Ramos (cell line): ENCODE data around the gene PRDM11.

Experiments used
- in situ Hi-C: fragments of 300-500 bp; cut with MboI; formaldehyde crosslinking; loops from one replicate; pipeline ENCODE4 v1.14.3; 2022; ENCODE audit warnings: low sequenced_read_pairs; ENCODE audit not compliant: unreplicated experiment

Gene PRDM11

DNA sequence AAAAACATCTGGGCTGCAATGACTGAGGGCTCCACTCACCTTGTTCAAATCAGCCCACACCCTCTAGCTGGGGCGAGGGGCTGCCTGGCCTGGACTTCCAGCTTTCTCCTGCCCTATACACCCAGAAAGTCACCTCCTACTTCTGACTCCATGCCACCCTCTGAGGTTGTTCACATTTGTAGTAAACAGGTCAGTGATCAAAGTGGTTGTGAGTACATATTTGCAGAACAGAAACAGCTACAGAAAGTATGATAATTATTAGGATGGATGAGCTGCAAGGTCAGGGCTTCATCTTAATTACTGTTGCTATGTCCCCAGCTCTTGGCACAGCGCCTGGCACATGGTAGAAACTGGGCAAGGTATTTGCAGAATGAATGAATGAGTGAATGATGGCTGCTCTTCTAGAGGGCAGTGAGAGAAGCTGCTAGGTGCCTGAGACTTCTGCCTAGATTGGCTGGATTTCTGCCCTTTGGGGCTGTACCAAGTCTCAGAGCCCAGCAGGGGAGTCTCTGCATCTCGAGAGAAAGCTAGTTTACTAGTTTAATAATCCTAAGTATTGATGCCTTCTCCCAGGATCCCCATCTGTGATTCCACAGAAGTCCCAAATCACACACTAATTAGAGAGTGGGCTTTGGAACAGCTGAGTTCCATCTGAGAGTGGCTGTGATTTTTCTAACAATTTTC lies 103.7 kb downstream of the PRDM11 start:
- in situ Hi-C loops = no loop called here

DNA sequence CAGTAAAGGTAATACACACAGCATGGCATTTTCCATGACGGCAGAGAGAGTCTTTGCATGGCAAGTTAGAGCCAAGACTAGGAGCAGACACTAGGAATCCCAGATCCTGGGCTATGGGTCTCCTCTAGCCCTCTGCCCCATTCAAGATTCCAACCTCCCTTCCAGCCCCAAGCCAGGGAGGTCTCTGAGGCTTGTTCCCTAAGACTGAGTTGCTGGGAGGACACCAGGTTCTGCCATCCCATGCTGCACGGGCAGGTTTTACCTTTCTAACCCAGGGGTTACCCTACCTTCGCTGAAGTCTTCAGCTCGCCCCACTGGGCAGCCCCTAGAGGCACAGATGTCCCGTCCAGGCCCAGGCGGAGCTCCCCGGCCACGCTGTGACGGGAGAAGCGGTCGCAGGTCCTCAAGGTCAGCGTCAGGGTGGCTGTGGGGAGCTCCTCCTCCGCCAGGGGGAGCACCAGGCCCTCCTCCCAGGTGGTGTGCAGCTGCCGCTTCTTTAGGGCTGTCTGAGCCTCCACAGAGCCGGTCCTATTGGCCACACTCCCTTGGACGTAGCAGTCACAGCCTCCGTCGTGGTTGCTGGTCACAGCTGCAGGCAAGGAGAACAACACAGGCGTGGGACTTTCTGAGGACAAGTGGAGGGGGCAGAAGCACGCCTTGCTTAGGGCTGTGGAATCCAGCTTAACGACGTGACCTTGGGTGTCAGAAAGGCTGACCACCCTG lies 105.9 kb downstream of the PRDM11 start:
- in situ Hi-C loops = no loop called here

DNA sequence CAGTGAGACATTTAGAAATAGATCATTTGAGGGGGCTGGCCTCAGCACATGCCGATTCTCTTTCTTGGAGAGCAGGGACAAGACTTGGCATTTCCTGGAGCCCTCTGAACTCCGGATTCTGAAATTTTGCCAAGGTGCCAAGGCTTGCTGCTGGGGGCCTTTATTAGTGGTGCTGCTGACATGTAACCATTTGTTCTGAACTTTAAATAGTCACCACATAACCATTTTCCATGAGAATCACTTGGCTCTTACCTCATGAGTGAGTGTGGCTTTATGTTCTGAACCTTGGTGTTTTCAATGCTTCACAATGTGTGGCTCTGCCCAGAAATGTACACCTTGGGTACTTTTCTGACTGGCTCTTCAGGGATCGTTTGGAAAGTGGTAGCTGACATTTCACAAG lies 106.4 kb downstream of the PRDM11 start:
- in situ Hi-C loops = no loop called here

DNA sequence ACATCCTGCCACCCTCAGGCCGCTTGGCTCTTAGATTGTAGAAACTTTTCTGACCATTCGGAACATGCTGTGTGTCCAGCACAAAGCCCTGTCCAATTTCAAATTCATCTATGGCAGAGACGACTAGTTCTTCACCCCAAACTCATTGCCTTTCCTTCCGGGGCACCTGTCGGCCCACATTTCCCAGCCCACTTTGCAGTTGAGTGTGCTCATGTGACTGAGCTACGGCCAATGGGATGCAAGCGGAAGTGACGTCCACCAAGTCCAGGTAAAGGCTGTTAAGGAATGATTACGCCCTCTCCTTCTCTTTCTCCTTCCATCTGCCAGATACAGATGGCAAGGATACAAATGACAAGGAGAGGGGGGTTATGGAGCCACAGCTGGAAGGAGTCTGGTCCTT lies 107.2 kb downstream of the PRDM11 start:
- in situ Hi-C loops = no loop called here

DNA sequence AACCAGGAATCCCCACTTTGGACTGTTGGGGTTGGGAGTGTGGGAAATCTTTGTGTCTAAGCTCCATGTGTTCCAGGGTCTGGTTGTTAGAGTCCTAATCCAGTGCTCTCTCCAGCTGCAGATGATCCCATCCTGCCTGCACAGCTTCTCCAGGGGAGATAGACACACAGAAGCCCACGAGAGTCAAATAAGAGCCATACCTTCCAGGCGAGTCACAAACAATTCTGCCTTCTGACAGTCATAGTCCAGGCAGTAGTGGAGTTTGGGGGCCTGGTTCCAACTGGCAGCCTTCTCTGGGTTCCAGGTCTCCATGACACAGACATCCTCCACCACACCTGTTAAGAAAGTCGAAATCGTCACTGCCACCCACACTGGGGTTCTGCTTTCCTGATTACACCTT lies 107.6 kb downstream of the PRDM11 start:
- in situ Hi-C loops = no loop called here

DNA sequence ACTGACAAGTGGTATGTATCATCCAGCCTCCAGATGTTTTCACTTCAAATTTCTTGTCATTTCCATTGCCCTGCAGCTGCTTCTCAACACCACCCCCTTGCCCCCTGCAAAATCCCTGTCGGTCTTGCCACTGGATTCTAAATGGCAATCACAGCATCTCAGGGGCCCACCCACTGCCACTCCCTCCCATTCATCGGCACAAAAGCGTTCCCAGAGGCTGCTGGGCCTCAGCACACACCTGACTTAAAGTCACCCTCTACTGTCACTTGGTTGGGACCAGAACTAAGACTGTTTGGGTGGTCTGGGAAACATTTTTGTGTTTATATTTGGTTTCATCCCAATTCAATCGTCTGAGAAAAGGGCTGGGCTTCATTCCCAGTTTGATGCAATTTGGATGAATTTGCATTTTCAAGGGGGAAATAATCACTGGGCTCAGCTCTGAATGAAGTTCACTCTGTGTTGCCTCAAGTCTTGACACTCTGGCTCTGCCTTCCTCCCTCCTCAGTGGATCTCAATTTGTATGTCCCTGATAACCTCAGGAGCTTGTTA lies 112.6 kb downstream of the PRDM11 start:
- in situ Hi-C loops = no loop called here

DNA sequence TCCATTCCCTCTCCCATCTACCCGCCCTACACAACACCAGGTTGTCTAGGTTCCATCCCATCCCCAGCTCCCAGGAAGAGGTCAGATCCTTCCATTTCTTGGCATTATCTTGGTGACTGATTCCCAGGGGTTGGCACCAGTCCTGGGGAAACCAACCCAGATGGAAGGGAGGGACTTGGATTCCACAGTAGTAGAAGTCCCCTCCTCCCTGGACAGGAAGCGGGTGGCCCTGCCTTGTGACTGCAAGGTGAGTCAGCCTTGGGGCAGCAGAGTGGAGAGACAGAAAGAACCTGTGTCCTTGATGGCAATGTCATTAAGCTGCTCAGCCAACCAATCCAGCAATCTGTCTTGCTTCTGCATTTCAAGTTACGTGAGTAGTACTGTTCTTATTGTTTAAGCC lies 113.2 kb downstream of the PRDM11 start:
- in situ Hi-C loops = no loop called here

DNA sequence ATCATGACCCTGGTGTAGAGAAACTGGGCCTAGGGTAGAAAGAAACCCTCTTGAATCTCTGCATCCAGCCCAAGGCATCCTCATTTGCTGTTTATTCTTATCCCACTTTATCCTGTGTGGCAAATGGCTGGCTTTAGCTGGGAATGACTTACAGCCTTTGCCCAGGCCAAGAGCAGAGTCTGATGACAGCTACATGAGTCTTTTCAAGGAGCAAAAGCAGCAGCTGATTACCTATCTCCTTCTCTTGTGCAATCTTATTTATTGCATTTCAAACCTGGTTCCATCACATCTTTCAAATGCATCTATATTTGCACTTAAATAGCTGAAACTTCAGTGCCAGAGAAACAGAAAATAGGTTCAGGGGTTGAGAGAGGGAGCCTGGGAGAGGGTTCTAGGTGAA lies 113.6 kb downstream of the PRDM11 start:
- in situ Hi-C loops = loop anchor here (10.0 kb wide), 1 partner anchor 55 kb away; no protein-coding TSS in a partner anchor

DNA sequence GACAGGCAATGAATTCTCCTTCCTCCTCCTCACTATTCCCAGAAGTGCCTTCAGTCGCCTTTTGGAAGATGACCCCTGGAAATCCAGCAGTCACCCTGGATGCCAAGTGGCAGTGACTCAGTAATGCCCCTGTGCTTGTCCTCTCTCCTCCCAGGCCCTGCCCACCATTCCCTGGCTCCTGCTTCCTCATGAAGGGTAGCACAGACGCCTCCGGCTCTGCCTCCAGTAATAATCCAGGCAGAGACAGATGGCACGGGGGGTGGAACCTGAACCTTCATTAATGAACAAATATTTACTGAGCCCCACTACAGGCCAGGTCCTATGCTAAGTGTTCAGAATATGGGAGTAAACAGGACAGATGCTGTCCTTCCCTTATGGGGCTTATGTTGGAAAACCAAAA lies 116.5 kb downstream of the PRDM11 start:
- in situ Hi-C loops = loop anchor here (10.0 kb wide), 1 partner anchor 58 kb away; no protein-coding TSS in a partner anchor

DNA sequence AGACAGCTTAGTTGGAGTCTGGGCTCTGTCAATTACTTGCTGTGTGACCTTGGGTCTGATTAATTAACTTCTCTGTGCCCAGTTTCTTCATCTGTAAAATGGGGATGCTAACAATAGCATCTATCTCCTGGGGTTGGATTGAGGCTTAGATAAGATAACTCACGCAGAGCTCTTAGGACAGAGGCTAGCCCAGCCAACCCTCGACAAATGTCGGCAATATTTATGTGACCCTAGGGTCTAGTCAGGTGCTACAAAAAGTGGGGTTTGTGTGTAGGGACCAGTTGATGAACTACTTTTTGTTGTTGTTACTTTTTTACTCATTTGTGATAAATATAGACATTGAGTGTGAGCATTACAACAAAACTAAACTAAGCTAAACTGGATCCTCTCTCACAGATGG lies 117.3 kb downstream of the PRDM11 start:
- in situ Hi-C loops = loop anchor here (10.0 kb wide), 1 partner anchor 59 kb away; no protein-coding TSS in a partner anchor

DNA sequence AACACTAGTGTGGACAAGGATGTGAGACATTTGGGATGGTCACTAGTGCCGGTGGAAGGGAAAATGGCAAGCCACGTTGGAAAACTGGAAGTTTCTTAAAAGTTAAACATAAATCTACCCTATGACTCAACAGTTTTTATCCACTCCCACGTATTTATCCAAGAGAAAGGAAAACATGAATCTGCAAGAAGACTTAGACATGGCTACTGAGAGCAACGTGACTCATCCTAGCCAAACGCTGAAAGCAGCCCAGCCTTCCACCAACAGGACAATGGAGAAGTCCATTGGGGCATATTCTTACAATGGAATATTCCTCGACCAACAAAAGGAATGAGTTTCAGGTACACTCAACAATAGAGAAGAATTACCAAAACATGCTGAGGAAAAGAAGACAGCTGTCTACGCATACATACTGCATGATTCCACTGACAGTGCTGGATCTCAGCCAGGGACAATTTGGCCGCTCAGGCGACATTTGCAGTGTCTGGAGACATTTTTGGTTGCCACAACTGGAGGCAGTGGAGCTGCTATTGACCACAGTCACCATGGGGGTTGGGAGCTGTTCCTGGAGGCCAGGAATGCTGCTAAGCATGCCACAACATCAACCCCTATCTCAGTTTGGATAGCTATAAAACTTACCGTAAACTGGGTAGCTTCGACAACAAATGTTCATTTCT lies 118.5 kb downstream of the PRDM11 start:
- in situ Hi-C loops = loop anchor here (10.0 kb wide), 1 partner anchor 60 kb away; no protein-coding TSS in a partner anchor

DNA sequence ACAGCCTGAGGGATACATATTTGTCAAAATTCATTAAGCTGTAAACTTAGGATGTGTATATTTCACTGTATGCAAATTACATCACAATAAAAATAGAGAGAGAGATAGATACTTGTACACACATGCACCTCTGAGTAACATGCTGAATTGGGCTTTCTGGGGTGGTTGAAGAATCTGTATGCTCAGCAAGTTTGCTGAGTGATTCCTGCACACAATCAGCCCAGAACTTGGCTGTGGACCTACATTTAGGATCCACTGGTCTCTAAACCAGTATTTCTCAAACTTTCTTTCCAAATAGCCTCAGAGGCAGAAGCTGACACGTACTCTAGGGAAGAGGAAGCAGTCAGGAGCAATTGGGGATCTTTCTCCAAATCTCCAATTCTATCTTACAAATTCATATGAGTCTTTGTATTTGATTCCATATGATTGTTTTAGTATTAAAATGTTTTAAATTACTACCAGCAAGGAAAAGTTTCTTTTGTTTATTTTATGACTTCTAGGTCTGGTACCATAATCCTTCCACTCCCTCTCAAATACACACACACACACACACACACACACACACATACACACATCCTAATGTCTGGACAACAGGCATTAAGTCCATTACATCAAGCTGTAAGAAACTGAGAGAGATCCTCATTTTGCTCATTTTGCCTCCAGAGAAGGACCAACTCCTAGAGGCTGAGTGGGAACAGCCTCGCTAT lies 119.7 kb downstream of the PRDM11 start:
- in situ Hi-C loops = loop anchor here (10.0 kb wide), 1 partner anchor 61 kb away; no protein-coding TSS in a partner anchor

DNA sequence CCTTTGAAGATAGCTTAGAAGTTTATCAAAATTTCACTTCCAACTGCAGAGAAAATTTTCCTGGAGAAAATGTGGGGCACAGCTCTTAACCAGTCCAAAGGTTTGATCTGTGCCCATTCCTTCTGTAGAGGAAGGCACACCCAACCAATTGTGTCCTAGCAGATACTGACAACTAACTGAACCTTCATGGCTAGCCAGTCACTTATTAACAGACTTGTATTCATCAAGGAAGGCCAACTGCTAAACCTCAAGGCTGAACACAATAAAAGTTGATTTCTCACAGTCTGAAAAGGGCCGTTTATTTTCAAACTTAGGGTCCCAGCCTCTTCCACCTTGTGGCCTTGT lies 120.2 kb downstream of the PRDM11 start:
- in situ Hi-C loops = loop anchor here (10.0 kb wide), 1 partner anchor 62 kb away; no protein-coding TSS in a partner anchor

DNA sequence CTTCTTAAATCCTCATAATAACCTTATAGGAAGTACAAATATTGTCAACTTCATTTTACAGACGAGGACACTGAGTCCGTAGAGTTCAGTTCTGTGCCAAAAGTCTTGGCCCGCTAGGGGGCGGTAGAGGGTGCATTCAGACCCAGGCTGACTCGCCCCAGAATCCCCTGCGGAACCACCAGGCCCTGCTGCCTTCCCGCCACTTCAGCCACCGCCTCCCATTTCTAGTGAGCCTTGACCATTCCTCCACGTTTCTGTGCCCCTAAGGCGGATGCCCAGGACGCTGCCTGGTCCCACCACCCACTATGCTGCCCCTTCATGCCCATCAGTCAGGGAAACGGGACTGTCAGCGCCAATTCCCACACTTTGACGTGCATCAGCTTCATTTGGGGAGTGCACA lies 120.6 kb downstream of the PRDM11 start:
- in situ Hi-C loops = loop anchor here (10.0 kb wide), 1 partner anchor 62 kb away; no protein-coding TSS in a partner anchor

DNA sequence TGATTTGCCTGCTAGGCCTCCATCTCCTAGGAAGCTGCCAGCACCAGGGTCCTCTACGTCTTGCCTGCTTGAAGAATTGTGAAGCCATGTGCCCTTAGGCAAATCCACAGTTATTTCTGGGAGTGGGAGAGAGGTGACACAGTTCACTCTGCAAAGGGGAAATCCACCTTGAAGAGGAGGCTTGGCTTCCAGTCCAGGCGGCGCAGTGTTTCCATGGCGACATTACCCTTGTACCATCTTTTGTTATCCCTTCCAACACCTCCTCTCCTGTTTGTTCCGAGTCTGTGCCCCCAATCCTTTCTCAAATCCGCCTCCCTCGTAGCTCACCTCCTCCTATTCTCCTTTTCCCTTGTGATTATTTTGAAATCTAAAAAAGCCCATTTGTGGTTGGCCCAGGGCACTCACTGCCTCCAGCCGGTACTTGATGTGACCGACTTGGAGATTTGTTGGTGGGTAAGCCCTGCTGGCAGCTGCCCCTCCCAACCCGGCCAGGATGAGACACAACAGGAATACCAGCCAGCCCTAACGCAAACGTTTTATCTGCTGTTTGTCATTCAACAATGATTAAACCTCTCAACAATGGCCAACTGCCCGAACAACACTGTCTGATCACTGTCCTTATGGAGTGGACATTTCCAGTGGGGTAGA lies 121.3 kb downstream of the PRDM11 start:
- in situ Hi-C loops = loop anchor here (10.0 kb wide), 1 partner anchor 63 kb away; no protein-coding TSS in a partner anchor

DNA sequence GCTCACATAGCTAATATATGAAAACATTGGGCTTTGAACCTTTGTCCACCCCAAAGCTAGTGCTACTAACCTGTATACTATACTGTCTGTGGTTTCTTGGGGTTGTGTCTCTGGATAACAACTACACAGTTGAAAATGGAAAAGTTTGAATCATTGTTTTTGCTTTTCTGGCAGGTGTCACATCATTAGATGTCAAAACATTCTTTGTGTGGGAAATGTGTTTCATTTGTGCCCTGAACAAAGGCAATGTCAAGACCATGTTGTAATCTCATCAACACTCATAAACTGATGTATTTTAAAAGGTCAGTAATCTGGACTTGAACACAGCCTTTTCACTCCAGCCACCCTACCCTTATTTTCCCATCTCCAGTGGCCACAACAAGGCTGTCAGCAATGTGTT lies 123.2 kb downstream of the PRDM11 start:
- in situ Hi-C loops = loop anchor here (10.0 kb wide), 1 partner anchor 65 kb away; no protein-coding TSS in a partner anchor

DNA sequence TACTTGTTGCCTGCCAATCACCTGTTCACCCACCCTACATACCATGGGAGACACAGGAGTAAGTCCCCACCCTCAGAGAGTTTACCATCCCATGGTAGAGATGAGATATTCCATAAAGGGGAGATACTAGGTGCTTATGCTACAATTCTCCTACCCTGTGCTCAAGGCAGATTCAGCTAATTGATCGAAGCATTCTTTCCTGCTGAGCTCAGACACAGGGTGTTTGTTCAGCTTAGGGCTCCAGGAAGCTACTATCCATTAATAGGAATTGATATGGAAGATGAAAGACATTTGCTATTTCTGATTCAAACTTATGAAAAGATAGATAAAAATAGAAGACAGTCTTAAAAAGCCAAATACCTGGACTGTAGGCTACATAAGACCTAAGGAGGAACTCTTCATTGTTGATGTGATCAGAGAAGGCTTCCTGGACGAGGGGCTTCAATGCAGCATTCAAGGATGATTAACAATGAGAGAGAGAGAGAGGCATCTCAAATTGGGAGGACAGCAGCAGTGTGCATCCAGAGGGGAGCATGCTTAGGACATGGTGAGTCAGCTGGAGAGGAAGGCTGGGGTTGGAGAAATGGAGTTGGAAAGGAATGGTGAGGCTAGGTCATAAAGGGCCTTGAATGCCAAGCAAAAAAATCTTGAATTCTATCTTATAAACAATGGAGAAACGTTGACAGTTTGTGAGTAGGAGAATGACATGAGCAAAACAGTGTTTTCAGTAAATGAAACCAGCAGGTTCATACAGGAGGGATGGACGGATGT lies 124.7 kb downstream of the PRDM11 start:
- in situ Hi-C loops = no loop called here

DNA sequence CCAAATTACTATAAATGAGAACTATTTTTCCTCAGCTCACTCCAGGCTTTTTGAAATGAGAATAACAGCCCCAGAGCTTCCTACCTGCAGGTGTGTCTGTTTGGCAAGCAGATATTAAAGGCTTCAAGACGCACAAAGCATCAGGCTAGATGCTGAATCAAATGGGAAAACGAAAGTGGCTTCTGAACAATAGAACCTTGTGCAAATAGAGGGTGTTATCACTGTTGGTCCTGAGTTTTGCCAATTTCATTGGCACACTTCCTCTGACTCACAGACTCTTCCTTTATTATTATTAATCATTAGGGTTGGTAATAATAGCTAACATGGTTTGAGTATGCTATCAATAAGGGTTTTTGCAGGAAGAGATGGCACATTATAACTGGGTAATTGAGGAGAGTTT lies 126.3 kb downstream of the PRDM11 start:
- in situ Hi-C loops = no loop called here

DNA sequence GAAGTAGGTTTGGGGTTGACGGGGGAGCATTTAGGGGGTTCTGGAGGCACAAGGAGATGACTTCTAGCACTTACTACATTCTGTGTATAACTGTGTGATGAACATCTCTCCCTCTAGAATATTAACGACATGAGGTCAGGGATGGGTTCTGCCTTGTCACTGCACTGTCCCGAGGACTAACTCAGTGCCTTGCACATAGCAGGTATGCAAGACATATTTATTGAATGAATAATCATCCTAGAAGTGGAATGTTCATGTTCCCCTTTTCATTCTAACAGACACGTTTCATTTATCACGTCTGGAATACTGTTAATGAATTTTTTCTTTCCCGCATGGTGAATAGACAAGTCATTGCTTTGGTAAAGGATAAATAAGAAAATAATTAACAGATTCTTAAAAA lies 127.1 kb downstream of the PRDM11 start:
- in situ Hi-C loops = no loop called here
